Endothelial cell of umbilical vein (primary cell): ENCODE data around the gene PRR7. TPM values are rescaled to one million over a fixed set of nuclear protein-coding genes. Genes with fewer than 3 reads are reported as not detected.

Experiments
- BruUV-seq: library from RNA; stranded (reverse); fragments of 400-500 nt; replicated peaks from 2 replicates; lab custom pipeline; 2021; lab: Mats Ljungman, UMichigan
- CTCF ChIA-PET: fragments of 300-600, 350-600 bp; sonication (Branson Sonifier 250); formaldehyde crosslinking; loops from one replicate; lab custom pipeline; 2021; ENCODE audit warnings: antibody characterized with exemption, inconsistent platforms; lab: Charles Lee
- POLR2A ChIA-PET: fragments of 300-600, 350-600 bp; sonication (Branson Sonifier 250); formaldehyde crosslinking; loops from one replicate; lab custom pipeline; 2021; ENCODE audit warnings: antibody characterized with exemption, inconsistent platforms; lab: Charles Lee
- DNase-seq: peaks from one replicate; pipeline ENCODE4 v3.0.0-alpha.2; 2011; ENCODE audit warnings: low read depth, low spot score
- FAIRE-seq: peaks from 2 replicates; lab custom pipeline; 2011; peaks lifted over from hg19 to GRCh38; lab: Jason Lieb, UNC
- H2AFZ ChIP-seq: 2 replicates; pipeline ENCODE4 v1.6.0; 2012; ENCODE audit warnings: low read depth, low read length, control low read depth, inconsistent platforms
- H3K27ac ChIP-seq: 2 replicates; pipeline ENCODE4 v1.5.1; 2011; ENCODE audit warnings: low read depth, mild to moderate bottlenecking, control low read depth, low read length, moderate library complexity; ENCODE audit not compliant: insufficient read depth
- H3K27me3 ChIP-seq, 2 experiments: 2 replicates each; pipeline versions ENCODE4 v1.6.0 to v1.6.1; 2011; ENCODE audit warnings: low read length in 2 of 2, mixed read lengths in 1 of 2; ENCODE audit not compliant: control insufficient read depth in 2 of 2, insufficient read depth in 2 of 2
- H3K36me3 ChIP-seq, 2 experiments: 2 replicates in 1 of 2; 3 replicates in 1 of 2; pipeline ENCODE4 v1.5.1; 2011; ENCODE audit warnings: low read length in 2 of 2, mild to moderate bottlenecking in 1 of 2, moderate library complexity in 1 of 2; ENCODE audit not compliant: control insufficient read depth in 2 of 2, insufficient read depth in 2 of 2; ENCODE audit errors: extremely low read depth in 1 of 2
- H3K4me1 ChIP-seq: 3 replicates; pipeline ENCODE4 v1.5.1; 2011; ENCODE audit warnings: mild to moderate bottlenecking, low read length; ENCODE audit not compliant: control insufficient read depth, insufficient read depth; ENCODE audit errors: extremely low read depth
- H3K4me2 ChIP-seq: 2 replicates; pipeline ENCODE4 v1.6.1; 2011; ENCODE audit warnings: low read length, control low read depth, mixed read lengths; ENCODE audit not compliant: insufficient read depth
- H3K4me3 ChIP-seq, 3 experiments: fragments of 200-600 bp in 1 of 3; sonication (generic), shearing (Covaris generic) in 1 of 3; replicated peaks in 1 of 3; 2 replicates each; pipeline ENCODE4 v1.5.1; 2011 to 2016; ENCODE audit warnings: control low read depth in 3 of 3, low read length in 3 of 3, mild to moderate bottlenecking in 2 of 3, inconsistent platforms in 1 of 3, low read depth in 1 of 3, moderate library complexity in 1 of 3; ENCODE audit not compliant: insufficient read depth in 1 of 3
- H3K79me2 ChIP-seq: 2 replicates; pipeline ENCODE4 v1.6.0; 2012; ENCODE audit warnings: low read length, inconsistent platforms; ENCODE audit not compliant: control insufficient read depth, insufficient read depth
- H3K9ac ChIP-seq: replicated peaks from 2 replicates; pipeline ENCODE3; 2011; ENCODE audit warnings: low read length, control low read depth; ENCODE audit not compliant: insufficient read depth; ENCODE audit errors: extremely low read depth
- H3K9me1 ChIP-seq: replicated peaks from 3 replicates; pipeline ENCODE4 v1.6.0; 2011; ENCODE audit warnings: mild to moderate bottlenecking, low read length; ENCODE audit not compliant: control insufficient read depth, insufficient read depth; ENCODE audit errors: extremely low read depth
- H3K9me3 ChIP-seq: replicated peaks from 2 replicates; pipeline ENCODE4 v1.5.1; 2012; ENCODE audit warnings: low read length, inconsistent platforms; ENCODE audit not compliant: control insufficient read depth, insufficient read depth
- H4K20me1 ChIP-seq: replicated peaks from 2 replicates; pipeline ENCODE3; 2011; ENCODE audit warnings: mild to moderate bottlenecking, low read length; ENCODE audit not compliant: control insufficient read depth, insufficient read depth; ENCODE audit errors: extremely low read depth
- EZH2 ChIP-seq: IDR thresholded peaks from 2 replicates; pipeline ENCODE4 v1.6.1; 2012; ENCODE audit warnings: borderline replicate concordance, low read depth, mild to moderate bottlenecking, moderate library complexity, low read length, inconsistent platforms; ENCODE audit not compliant: severe bottlenecking
- FOS ChIP-seq: IDR thresholded peaks from 2 replicates; pipeline ENCODE4 v1.6.1; 2011; ENCODE audit warnings: mild to moderate bottlenecking, low read length, moderate library complexity, borderline replicate concordance; ENCODE audit not compliant: insufficient read depth
- GATA2 ChIP-seq: IDR thresholded peaks from 2 replicates; pipeline ENCODE4 v1.7.0; 2011; ENCODE audit warnings: low read depth, mild to moderate bottlenecking, moderate library complexity, mixed read lengths, low read length; ENCODE audit not compliant: insufficient read length, insufficient read depth
- JUN ChIP-seq: IDR thresholded peaks from 2 replicates; pipeline ENCODE4 v1.6.1; 2011; ENCODE audit warnings: borderline replicate concordance, low read depth; ENCODE audit not compliant: insufficient read length, insufficient read depth
- MYC ChIP-seq: IDR thresholded peaks from one replicate; pipeline ENCODE4 v1.6.1; 2011; ENCODE audit warnings: mild to moderate bottlenecking, low read depth, low read length
- POLR2A ChIP-seq: IDR thresholded peaks from 2 replicates; pipeline ENCODE4 v1.6.1; 2012; ENCODE audit warnings: low read depth, mild to moderate bottlenecking, control low read depth, low read length
- POLR2AphosphoS5 ChIP-seq: IDR thresholded peaks from 2 replicates; pipeline ENCODE4 v1.6.1; 2012; ENCODE audit warnings: low read depth, mild to moderate bottlenecking, control low read depth, low read length, moderate library complexity; ENCODE audit not compliant: insufficient read depth
- dilution Hi-C: fragments of 300-500 bp; cut with MboI; formaldehyde crosslinking; loops from one replicate; pipeline ENCODE4 v1.15.0; 2019; ENCODE audit warnings: low sequenced_read_pairs; ENCODE audit not compliant: extremely low pct_ligation_motif_present
- intact Hi-C: fragments of 100-400 bp; cut with micrococcal nuclease; formaldehyde crosslinking; loops from one replicate; pipeline ENCODE4 v1.10.0; 2022
- polyA plus RNA-seq, 4 experiments: library from polyadenylated mRNA; depleted of rRNA in 3 of 4; stranded (reverse) in 3 of 4; unstranded in 1 of 4; fragments of >200 nt; gene quantifications; 2 replicates each; pipeline versions ENCODE4 v1.2.1 to v1.2.3, GENCODE V29; 2011 to 2012; ENCODE audit warnings: missing spikeins in 1 of 4
- total RNA-seq: library from RNA; stranded (reverse); gene quantifications from 2 replicates; pipeline ENCODE4 v1.2.3, GENCODE V29; 2021
- TF ChIP-seq, protein P1 (sequence below): IDR thresholded peaks from 2 replicates; pipeline ENCODE4 v1.6.1; 2011; ENCODE audit not compliant: insufficient read depth, insufficient read length
- TF ChIP-seq, protein P2 (sequence below), 2 donors: IDR thresholded peaks; 1 replicate in 1 of 2; 2 replicates in 1 of 2; pipeline ENCODE4 v1.5.1; 2011; ENCODE audit warnings: low read length in 2 of 2, mild to moderate bottlenecking in 2 of 2, moderate library complexity in 2 of 2, control low read depth in 1 of 2, inconsistent platforms in 1 of 2, low read depth in 1 of 2; ENCODE audit not compliant: insufficient read depth in 1 of 2; ENCODE audit errors: extremely low read depth in 1 of 2

Gene PRR7
- total and polyA plus RNA-seq, 2 donors (not counting 3 experiments of a cell fraction or from before 2014, with no cell fraction given), result 6.5 to 6.6 TPM

DNA sequence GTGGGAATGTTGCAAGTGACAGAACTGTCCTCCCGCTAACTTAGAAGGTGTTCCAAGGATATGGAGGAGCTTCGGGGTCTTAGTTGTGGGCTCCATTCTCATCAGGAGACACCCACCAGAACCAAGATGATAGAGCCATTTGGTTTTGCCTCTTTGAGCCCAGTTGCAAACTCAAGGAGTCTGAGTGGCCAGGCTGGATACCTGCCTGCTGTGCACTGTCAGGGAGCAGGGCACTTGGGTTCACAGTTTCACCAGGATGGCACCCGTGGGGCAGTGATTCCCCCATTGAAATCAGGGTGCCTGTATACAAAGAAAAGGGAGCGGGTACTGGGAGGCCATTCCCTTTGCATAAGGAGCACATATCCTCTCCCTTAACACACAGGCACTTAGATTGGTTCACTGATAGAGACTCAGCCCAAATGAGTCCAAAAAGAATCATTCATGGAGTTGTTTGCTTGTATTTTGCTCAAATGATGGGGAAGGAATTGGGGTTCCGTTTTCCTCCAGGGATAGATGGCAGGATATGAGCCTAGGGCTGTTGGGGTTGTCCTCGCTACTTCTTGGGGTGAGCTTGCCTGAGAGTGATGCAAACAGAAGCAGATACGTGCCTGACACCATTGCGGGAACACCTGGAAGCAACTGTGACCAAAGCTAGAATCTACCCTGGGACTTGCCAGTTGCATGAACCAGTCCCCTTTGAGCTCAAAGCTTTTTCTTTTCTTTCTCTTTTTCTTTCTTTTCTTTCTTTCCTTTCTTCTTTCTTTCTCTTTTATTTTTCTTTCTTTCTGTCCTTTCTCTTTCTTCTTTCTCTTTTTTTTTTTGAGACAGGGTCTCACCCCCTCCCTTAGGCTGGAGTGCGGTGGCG is 1.3 kb upstream of the PRR7 start:
- Histone ChIP-seq H3K9ac (no peak overlapping the region), H3K79me2 (no peaks in the 10 kb centered on the region), H3K4me2 (no peak overlapping the region), H3K36me3 (peaks cover 0 to 5% of the 10 kb centered on the region in 2 experiments), H3K9me3 (no peaks in the 10 kb centered on the region), H2AFZ (no peak overlapping the region), H3K4me1 (peaks cover 14% of the 10 kb centered on the region), H3K27me3 (no peaks in the 10 kb centered on the region), H3K9me1 (no peaks in the 10 kb centered on the region), H3K4me3 (no peak overlapping the region), H3K27ac (no peak overlapping the region), H4K20me1 (no peaks in the 10 kb centered on the region)
- peak; percentile 4 for FAIRE-seq
- CTCF ChIA-PET, result interaction anchor here (0.7 to 13.5 kb wide), 8 partner anchors 8 to 54 kb away, joined by 3 to 288 read pairs (median 6); partner anchors contain the start of genes GRK6 and PFN3
- intact Hi-C loops (no loop called here), dilution Hi-C loops (no loop called here)
- TF ChIP-seq POLR2A (peak; percentile 46), MYC (no peak)
- DNase-seq, result no peak
- POLR2A ChIA-PET, result interaction anchor here (0.5 to 1.2 kb wide), 3 partner anchors 9 to 358 kb away, joined by 3 to 5 read pairs (median 4); partner anchors contain the start of gene FGFR4
- BruUV-seq, result TSS peak; percentile 6

DNA sequence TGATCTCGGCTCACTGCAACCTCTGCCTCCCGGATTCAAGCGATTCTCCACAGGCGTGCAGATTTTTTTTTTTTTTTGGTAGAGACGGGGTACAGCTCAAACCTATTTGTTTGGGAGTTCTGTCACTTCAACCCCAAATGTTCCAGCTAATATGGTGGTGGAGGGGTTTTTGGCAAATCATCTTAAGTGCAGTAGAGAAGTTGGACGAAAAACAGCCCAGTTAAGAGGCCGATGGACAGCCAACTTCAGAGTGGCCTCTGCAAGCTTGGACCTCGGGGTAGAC is 756 bp upstream of the PRR7 start:
- Histone ChIP-seq H3K27me3 (no peaks in the 10 kb centered on the region), H3K9ac (no peak overlapping the region), H3K4me2 (peak overlapping the region; percentile 65), H3K36me3 (peaks cover 0 to 5% of the 10 kb centered on the region in 2 experiments), H3K27ac (no peak overlapping the region), H2AFZ (no peak overlapping the region), H3K9me1 (no peaks in the 10 kb centered on the region), H3K79me2 (no peaks in the 10 kb centered on the region), H3K4me1 (peaks cover 14% of the 10 kb centered on the region), H4K20me1 (no peaks in the 10 kb centered on the region), H3K9me3 (no peaks in the 10 kb centered on the region), H3K4me3 (peak overlapping the region in 1 of 3 experiments; percentile 58)
- dilution Hi-C loops, result no loop called here
- BruUV-seq, result no TSS peak
- TF ChIP-seq, protein P1, sequence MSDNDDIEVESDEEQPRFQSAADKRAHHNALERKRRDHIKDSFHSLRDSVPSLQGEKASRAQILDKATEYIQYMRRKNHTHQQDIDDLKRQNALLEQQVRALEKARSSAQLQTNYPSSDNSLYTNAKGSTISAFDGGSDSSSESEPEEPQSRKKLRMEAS, result no peak
- TF ChIP-seq POLR2A, result no peak
- no peak for TF ChIP-seq FOS
- no peak for TF ChIP-seq MYC
- TF ChIP-seq POLR2AphosphoS5, result no peak
- no peak for TF ChIP-seq JUN
- TF ChIP-seq GATA2, result no peak
- TF ChIP-seq, protein P2, sequence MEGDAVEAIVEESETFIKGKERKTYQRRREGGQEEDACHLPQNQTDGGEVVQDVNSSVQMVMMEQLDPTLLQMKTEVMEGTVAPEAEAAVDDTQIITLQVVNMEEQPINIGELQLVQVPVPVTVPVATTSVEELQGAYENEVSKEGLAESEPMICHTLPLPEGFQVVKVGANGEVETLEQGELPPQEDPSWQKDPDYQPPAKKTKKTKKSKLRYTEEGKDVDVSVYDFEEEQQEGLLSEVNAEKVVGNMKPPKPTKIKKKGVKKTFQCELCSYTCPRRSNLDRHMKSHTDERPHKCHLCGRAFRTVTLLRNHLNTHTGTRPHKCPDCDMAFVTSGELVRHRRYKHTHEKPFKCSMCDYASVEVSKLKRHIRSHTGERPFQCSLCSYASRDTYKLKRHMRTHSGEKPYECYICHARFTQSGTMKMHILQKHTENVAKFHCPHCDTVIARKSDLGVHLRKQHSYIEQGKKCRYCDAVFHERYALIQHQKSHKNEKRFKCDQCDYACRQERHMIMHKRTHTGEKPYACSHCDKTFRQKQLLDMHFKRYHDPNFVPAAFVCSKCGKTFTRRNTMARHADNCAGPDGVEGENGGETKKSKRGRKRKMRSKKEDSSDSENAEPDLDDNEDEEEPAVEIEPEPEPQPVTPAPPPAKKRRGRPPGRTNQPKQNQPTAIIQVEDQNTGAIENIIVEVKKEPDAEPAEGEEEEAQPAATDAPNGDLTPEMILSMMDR (IDR thresholded peaks at IDR 0.05; ENCODE audit: extremely low read depth in 1 of 2, insufficient read depth in 1 of 2, low read depth in 1 of 2, low read length in 2 of 2), result no peak
- TF ChIP-seq EZH2, result no peak
- intact Hi-C loops, result loop anchor here (1.0 kb wide), 2 partner anchors 8 to 20 kb away; partner anchors contain the start of gene GRK6
- no peak for FAIRE-seq
- no peak for DNase-seq
- POLR2A ChIA-PET, result interaction anchor here (0.5 to 1.2 kb wide), 3 partner anchors 9 to 359 kb away, joined by 3 to 5 read pairs (median 4); partner anchors contain the start of gene FGFR4
- CTCF ChIA-PET, result interaction anchor here (1.1 to 13.5 kb wide), 7 partner anchors 9 to 55 kb away, joined by 3 to 288 read pairs (median 9); partner anchors contain the start of genes GRK6 and PFN3
